Esophagus (tissue), 2 donors: ENCODE data around the gene BZW1. TPM values are rescaled to one million over a fixed set of nuclear protein-coding genes. Genes with fewer than 3 reads are reported as not detected.

Experiments
- H3K27ac ChIP-seq, 2 donors: one replicate each; pipeline ENCODE4 v1.5.1; 2013; ENCODE audit warnings: low read depth in 2 of 2, mild to moderate bottlenecking in 2 of 2, inconsistent platforms in 1 of 2, low read length in 1 of 2, moderate library complexity in 1 of 2
- H3K27me3 ChIP-seq, 2 donors: one replicate each; pipeline ENCODE4 v1.6.1; 2013; ENCODE audit warnings: low read length in 2 of 2, control low read depth in 1 of 2, mild to moderate bottlenecking in 1 of 2; ENCODE audit not compliant: insufficient read depth in 2 of 2, control insufficient read depth in 1 of 2
- H3K36me3 ChIP-seq, 2 donors: one replicate each; pipeline ENCODE4 v1.6.1; 2013; ENCODE audit warnings: low read length in 1 of 2; ENCODE audit not compliant: control insufficient read depth in 2 of 2, insufficient read depth in 2 of 2
- H3K4me1 ChIP-seq, 2 donors: one replicate each; pipeline ENCODE4 v1.6.1; 2013; ENCODE audit warnings: low read length in 1 of 2; ENCODE audit not compliant: control insufficient read depth in 2 of 2, insufficient read depth in 2 of 2
- H3K4me3 ChIP-seq, 2 donors: one replicate each; pipeline ENCODE4 v1.5.1; 2013; ENCODE audit warnings: low read length in 2 of 2, mild to moderate bottlenecking in 2 of 2, low read depth in 1 of 2, moderate library complexity in 1 of 2
- H3K9me3 ChIP-seq, 2 donors: one replicate each; pipeline ENCODE4 v1.6.1; 2013; ENCODE audit warnings: mild to moderate bottlenecking in 2 of 2, low read depth in 1 of 2, low read length in 1 of 2, moderate library complexity in 1 of 2; ENCODE audit not compliant: control insufficient read depth in 2 of 2, insufficient read depth in 1 of 2
- WGBS, 2 donors: extraction: QIAGEN DNeasy Blood & Tissue Kit; methylation state at CpG; one replicate each; pipeline ENCODE4 v1.1.7; 2013; 5-methylcytosine and 5-hydroxymethylcytosine counted together
- polyA plus RNA-seq, 2 donors: library from polyadenylated mRNA; stranded (reverse); fragments of 200-250 nt; gene quantifications; one replicate each; pipeline ENCODE4 v1.2.3, GENCODE V29; 2013
- donor health status: healthy with polysubstance abuse.
- donor health status: Bipolar disorder and iron deficiency.

The BZW1 gene
- polyA plus RNA-seq, 2 donors, result 62.4 to 103 TPM

DNA sequence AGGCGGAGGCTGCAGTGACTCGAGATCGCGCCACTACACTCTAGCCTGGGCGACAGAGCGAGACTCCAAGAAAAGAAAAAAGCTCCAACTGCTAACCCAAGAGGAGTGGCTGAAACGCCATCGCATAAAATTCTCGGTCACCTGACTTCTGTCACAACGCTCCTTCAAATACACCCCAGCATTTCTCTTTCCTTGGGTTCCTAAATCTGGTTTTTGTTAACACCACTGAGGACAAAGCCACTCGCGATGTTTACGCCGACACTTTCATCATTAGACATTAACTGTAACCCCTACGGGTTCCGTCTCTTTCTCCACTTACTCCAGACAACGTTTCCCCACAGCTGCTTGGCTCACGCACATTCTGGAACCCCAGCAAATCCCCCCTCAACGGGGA lies 52.1 kb downstream of the BZW1 start:
- WGBS, 2 donors, result 0 to 1% methylated on average over 19 of the region's 19 CpGs

DNA sequence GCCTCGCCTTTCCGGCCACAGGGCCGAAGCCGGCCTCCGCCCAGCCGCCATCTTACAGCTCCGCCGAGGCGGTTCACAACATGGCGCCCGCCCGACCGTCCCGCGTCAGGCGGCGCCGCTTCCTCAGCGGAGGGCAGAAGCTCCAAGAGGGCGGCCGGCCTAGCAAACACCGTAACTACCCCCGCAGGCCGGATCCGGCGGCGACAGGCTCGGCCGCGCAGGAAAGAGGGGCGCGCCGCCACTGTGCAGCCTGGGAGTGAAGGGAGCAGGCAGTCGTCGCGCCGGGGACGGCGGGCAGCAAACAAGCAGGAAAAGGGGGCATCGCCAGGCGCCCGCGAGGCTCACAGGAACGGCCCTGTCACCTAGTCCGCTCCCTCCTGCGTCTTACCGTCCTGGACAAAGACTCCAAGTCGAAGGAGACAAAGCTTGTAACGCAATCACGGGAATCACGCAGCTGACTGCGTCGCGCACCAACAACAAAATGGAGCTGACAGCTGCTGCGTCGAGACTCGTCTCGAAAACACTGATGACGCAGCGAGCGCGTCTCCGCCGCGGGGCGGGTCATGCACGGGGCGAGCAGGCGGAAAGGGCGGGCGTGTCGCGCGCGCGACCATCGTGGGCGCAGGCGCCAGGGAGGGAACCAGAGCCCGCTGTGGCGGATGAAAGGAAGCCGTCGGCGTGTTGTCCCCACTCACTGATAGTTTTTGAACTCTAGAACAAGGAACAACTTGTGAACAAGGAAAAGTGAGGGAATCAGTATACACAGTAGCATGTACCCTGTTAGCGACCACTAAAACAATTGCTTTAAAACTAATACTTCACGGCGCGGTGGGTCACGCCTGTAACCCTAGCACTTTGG lies 52.7 kb downstream of the BZW1 start, which contains the start of gene CLK1:
Gene CLK1, minus strand, starts transcription at position 483 of the 859 bp plus-strand sequence. CDS start 2,796 bp downstream, outside the sequence.
- no peaks in the 10 kb centered on the region for H3K27me3 ChIP-seq
- peaks cover 0 to 4% of the 10 kb centered on the region in 2 donors for H3K36me3 ChIP-seq
- H3K9me3 ChIP-seq, result no peaks in the 10 kb centered on the region
- peak within 1 kb of the TSS; percentile 96 to 99 for H3K4me3 ChIP-seq
- 1% methylated on average over 89 of the region's 89 CpGs for WGBS, 2 donors
- peak within 1 kb of the TSS; percentile 100 for H3K27ac ChIP-seq
- H3K4me1 ChIP-seq, result peaks cover 0 to 3% of the 10 kb centered on the region in 2 donors

More for the DNA sequence above, 52.1 kb downstream of the BZW1 start:
- Histone ChIP-seq H3K27me3 (no peaks in the 10 kb centered on the region), H3K27ac (peak overlapping the region; percentile 100), H3K4me3 (peak overlapping the region; percentile 96 to 99), H3K36me3 (peaks cover 3 to 5% of the 10 kb centered on the region in 2 donors), H3K4me1 (peaks cover 0 to 2% of the 10 kb centered on the region in 2 donors), H3K9me3 (no peaks in the 10 kb centered on the region)

DNA sequence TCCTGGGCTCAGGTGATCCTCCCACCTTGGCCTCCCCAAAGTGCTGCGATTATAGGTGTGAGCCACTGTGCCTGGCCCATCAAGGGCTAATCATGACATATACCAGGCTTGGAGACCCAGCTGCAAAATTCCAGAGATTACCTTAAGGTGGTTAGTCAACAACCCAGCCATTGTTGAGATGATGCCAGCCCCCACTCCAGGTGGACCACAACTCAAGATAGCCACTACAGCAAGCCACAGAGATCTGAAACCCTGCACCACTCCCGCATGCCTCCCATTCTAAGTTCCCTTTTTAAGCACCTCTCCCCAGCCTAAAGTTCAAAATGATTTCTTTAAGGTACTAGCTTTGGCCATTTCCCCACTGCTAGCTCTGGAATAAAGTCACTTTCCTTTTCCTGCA lies 57.3 kb downstream of the BZW1 start:
- no peaks in the 10 kb centered on the region for H3K27me3 ChIP-seq
- WGBS, 2 donors, result 86 to 91% methylated on average over 2 of the region's 2 CpGs
- H3K27ac ChIP-seq, result no peak overlapping the region
- peaks cover 0 to 3% of the 10 kb centered on the region in 2 donors for H3K4me1 ChIP-seq
- no peak overlapping the region for H3K4me3 ChIP-seq
- peaks cover 0 to 4% of the 10 kb centered on the region in 2 donors for H3K36me3 ChIP-seq
- no peaks in the 10 kb centered on the region for H3K9me3 ChIP-seq

GRCh38 chr2:200871151-200871550 lies 59.4 kb downstream of the BZW1 start:
- H3K27me3 ChIP-seq, result no peaks in the 10 kb centered on the region
- 69 to 73% methylated on average over 3 of the region's 3 CpGs for WGBS, 2 donors
- no peaks in the 10 kb centered on the region for H3K9me3 ChIP-seq
- peaks cover 0 to 11% of the 10 kb centered on the region in 2 donors for H3K36me3 ChIP-seq
- no peak overlapping the region for H3K4me3 ChIP-seq
- no peak overlapping the region for H3K27ac ChIP-seq
- H3K4me1 ChIP-seq, result peaks cover 0 to 3% of the 10 kb centered on the region in 2 donors

- Histone ChIP-seq H3K36me3 (peaks cover 0 to 11% of the 10 kb centered on the region in 2 donors), H3K9me3 (no peaks in the 10 kb centered on the region), H3K4me3 (no peak overlapping the region), H3K27ac (no peak overlapping the region), H3K27me3 (no peaks in the 10 kb centered on the region), H3K4me1 (peaks cover 0 to 3% of the 10 kb centered on the region in 2 donors)
- 95 to 97% methylated on average over 6 of the region's 6 CpGs for WGBS, 2 donors
These were observed 61.9 kb downstream of the BZW1 start for GRCh38 chr2:200873560-200873959.

Other genes with a start within 250 kb of the BZW1 start
- gene AOX1, start 225.9 kb upstream of the BZW1 start, polyA plus RNA-seq, result 1 to 10 TPM; 1.9 to 2.8 TPM
- gene CLK1, start 52.7 kb downstream of the BZW1 start, polyA plus RNA-seq, result 100 to 1,000 TPM in 1 of 2 donors, 10 to 100 TPM in 1; 75.9 to 460 TPM
- 10 to 100 TPM; 18.7 to 21.5 TPM for gene PPIL3, start 77.2 kb downstream of the BZW1 start, polyA plus RNA-seq
- 10 to 100 TPM; 11.3 to 23.3 TPM for gene NIF3L1, start 77.5 kb downstream of the BZW1 start, polyA plus RNA-seq
- gene ORC2, start 151.8 kb downstream of the BZW1 start, polyA plus RNA-seq, result 1 to 10 TPM; 6.0 to 7.0 TPM